AG10803 (cell line): ENCODE results near the gene ROR2.
A peak's percentile ranks its signal among the peaks of the same experiment; 100 is the strongest.

Experiments
- DNase-seq: peaks from one replicate; pipeline ENCODE4 v3.0.0; 2010; ENCODE audit warnings: low read depth
- H3K4me3 ChIP-seq: 2 replicates; pipeline ENCODE4 v1.5.1; 2011; ENCODE audit warnings: mild to moderate bottlenecking, low read length, control low read depth
- CTCF ChIP-seq: conservative IDR thresholded peaks from 2 replicates; pipeline ENCODE4 v1.5.1; 2011; ENCODE audit warnings: mild to moderate bottlenecking, low read length, control low read depth, inconsistent platforms

The ROR2 gene

GRCh38 chr9:91782708-91783214 lies 167.3 kb downstream of the ROR2 start:
- H3K4me3 ChIP-seq: no peak overlapping the region
- TF ChIP-seq CTCF: no peak
- DNase-seq: no peak

- DNase-seq: no peak
- TF ChIP-seq CTCF: no peak
- no peak overlapping the region for H3K4me3 ChIP-seq
Measured at GRCh38 chr9:91781906-91782305, 168.1 kb downstream of the ROR2 start.

- DNase-seq: no peak
- no peak for TF ChIP-seq CTCF
Measured at GRCh38 chr9:91781116-91781515, 168.9 kb downstream of the ROR2 start.

GRCh38 chr9:91778031-91778430 lies 172.0 kb downstream of the ROR2 start:
- no peak overlapping the region for H3K4me3 ChIP-seq
- TF ChIP-seq CTCF: no peak
- DNase-seq: peak; percentile 52

More at GRCh38 chr9:91781116-91781515, 168.9 kb downstream of the ROR2 start:
- H3K4me3 ChIP-seq: no peak overlapping the region

GRCh38 chr9:91777292-91777830 lies 172.7 kb downstream of the ROR2 start:
- peak; percentile 87 for DNase-seq
- no peak for TF ChIP-seq CTCF
- H3K4me3 ChIP-seq: no peak overlapping the region

- TF ChIP-seq CTCF: no peak
- DNase-seq: peak; percentile 54
- H3K4me3 ChIP-seq: no peak overlapping the region
Measured at GRCh38 chr9:91776409-91777291, 173.4 kb downstream of the ROR2 start.

- no peak overlapping the region for H3K4me3 ChIP-seq
- DNase-seq: no peak
- no peak for TF ChIP-seq CTCF
Measured at GRCh38 chr9:91775708-91776028, 174.4 kb downstream of the ROR2 start.
